ENCODE data around the gene C6orf47.
A peak's percentile ranks its signal among the peaks of the same experiment; 100 is the strongest.

Gene C6orf47

DNA sequence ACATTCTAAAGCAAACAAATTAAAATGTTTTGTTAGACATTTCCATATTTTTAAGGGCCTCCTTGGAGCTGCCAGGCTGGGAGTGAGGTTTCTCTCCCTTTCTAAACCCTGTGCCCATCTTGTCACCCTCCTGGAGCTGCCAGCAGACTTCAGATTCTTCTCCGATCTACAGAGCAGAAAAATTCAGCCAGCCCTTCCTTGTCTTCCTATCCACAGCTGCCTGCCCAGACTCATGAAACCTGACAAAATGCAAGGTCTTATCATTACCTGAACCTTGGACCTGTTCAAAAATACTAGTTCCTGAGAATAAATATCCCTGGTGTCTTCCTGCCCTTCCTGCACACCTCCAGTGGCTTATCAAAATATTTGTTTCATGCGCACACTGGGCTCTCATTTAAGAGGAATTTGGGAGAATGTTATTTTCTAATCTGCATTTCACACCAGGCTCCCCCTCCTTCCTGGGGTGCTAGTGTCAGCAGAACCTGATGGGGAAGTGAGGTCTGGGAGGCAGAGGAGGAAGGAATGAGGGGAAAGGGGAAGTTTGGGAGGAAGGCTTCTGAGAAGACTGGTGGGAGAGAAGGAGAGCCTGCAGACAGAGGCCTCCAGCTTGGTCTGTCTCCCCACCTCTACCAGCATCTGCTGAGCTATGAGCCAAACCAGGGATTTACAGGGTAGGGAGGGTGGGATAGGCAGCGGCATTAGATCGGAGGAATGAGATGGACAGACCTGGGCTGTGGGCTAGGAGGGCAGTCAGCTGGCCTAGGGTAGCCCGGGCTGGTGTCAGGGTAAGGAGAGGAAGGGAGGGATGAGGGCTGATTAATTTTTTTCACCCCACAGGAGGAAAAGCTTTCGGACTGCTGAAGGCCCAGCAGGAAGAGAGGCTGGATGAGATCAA, 45.6 kb downstream of the C6orf47 start, which contains the start of gene AIF1:
TSS of gene AIF1 (plus strand) at position 551 of the 895 bp plus-strand sequence. CDS start at position 647, 96 bp downstream.
- peak within 1 kb of the TSS; percentile 34 for H3K4me3 ChIP-seq (ENCODE audit: low read depth, low read length)
- TF ChIP-seq, protein P1, sequence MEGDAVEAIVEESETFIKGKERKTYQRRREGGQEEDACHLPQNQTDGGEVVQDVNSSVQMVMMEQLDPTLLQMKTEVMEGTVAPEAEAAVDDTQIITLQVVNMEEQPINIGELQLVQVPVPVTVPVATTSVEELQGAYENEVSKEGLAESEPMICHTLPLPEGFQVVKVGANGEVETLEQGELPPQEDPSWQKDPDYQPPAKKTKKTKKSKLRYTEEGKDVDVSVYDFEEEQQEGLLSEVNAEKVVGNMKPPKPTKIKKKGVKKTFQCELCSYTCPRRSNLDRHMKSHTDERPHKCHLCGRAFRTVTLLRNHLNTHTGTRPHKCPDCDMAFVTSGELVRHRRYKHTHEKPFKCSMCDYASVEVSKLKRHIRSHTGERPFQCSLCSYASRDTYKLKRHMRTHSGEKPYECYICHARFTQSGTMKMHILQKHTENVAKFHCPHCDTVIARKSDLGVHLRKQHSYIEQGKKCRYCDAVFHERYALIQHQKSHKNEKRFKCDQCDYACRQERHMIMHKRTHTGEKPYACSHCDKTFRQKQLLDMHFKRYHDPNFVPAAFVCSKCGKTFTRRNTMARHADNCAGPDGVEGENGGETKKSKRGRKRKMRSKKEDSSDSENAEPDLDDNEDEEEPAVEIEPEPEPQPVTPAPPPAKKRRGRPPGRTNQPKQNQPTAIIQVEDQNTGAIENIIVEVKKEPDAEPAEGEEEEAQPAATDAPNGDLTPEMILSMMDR (IDR thresholded peaks at IDR 0.05; ENCODE audit: borderline replicate concordance, insufficient read depth, low read depth, low read length): no peak

DNA sequence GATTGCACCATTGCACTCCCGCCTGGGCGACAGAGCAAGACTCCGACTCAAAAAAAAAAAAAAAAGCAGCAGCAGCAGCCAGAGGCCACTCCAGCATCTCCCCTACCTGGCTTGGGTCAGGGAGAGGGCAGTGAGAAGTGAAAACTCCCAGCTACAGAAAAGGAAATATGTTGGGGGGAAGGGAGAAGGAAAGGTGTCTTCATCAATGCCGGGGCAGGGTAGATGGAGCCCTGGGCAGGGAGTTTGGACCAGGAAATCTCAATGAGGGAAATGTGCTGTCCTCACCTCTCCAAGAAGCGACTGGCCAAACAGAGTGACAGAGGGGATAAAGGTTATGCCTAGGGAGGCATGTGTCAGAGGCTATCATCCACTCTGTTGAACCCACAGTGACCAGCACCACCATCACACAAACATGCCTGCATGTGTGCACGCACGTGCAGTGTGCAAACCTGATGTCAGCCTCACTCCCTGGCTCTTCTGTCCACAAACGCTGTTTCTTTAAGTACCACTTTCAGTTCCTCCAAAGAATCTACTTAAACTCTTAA, 46.4 kb downstream of the C6orf47 start:
- H3K4me3 ChIP-seq (ENCODE audit: low read depth, low read length): no peak overlapping the region
- TF ChIP-seq, protein P1 (IDR thresholded peaks at IDR 0.05; ENCODE audit: borderline replicate concordance, insufficient read depth, low read depth, low read length): no peak

DNA sequence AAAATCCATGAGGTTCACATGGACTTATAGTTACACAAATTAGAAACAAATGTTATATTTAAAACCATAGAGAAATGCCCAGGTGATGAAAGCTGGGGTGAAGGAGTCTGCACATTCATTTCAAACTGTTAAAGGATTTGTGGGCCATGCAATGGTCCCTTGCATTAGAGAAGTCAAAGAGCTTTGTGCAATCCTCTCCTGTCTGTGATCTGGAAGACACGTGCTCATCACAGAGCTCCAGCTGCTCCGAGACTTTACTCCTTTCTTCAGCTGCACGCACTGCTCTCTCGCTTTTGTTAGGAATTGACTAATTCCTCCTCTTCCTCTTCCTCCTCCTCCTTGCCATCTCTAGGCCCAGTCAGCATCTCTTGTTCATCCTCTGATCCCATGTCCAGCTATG, 49.6 kb downstream of the C6orf47 start:
- TF ChIP-seq, protein P1 (IDR thresholded peaks at IDR 0.05; ENCODE audit: borderline replicate concordance, insufficient read depth, low read depth, low read length): no peak
- no peak overlapping the region for H3K4me3 ChIP-seq (ENCODE audit: low read depth, low read length)

DNA sequence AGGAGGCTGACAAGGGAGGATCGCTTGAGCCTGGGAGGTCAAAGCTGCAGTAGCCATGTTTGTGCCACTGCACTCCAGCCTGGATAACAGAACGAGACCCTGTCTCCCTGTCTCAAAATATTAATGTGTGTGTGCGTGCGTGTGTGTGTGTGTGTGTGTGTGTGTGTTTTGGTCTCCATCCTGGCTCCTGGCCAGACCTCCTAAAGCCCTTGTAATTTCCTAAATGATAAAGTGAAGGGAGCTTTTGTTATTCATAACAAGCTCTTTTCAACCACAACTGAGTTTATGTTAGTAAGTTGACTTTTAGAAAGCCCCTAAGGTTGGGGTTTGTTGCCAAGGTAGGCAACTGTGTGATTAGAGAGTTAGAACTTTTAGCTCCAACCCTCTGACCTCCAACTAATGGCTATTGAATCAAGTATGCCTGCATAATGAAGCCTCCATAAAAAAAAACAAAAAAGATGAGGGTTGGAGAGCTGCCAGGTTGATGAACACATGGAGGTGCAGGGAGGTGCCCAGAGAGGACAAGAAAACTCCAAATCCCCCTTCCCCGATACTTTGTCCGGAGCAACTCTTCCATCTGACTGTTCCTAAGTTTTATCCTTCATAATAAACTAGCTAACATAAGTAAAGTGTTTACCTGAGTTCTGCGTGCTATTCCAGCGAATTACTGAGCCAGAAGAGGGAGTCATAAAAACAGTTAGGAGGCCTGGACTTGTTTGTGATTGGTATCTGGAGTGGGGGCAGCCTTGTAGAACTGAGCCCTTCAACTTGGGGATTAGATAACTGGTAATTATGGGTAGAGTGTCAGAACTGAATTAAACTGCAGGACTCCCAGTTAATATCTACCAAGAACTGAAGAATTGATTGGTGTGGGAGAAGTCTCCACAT, 50.8 kb downstream of the C6orf47 start:
- TF ChIP-seq, protein P1 (IDR thresholded peaks at IDR 0.05; ENCODE audit: borderline replicate concordance, insufficient read depth, low read depth, low read length): no peak
- H3K4me3 ChIP-seq (ENCODE audit: low read depth, low read length): no peak overlapping the region

Measured in GM12875 (cell line).